AG04450 (cell line): Measurements from ENCODE around the gene ADIPOR2. TPM values are rescaled to one million over a fixed set of nuclear protein-coding genes. Genes with fewer than 3 reads are reported as not detected.

ENCODE experiments used
- CTCF ChIA-PET: fragments of 300-600, 350-600 bp; formaldehyde crosslinking; extraction: SDS; loops from one replicate; lab custom pipeline; 2022; ENCODE audit warnings: antibody characterized with exemption, inconsistent platforms; lab: Charles Lee
- POLR2A ChIA-PET: fragments of 350-600 bp; formaldehyde crosslinking; extraction: SDS; loops from one replicate; lab custom pipeline; 2021; ENCODE audit warnings: antibody characterized with exemption, inconsistent platforms; lab: Yijun Ruan, JAX
- DNase-seq: peaks from one replicate; pipeline ENCODE4 v3.0.0-alpha.2; 2011; ENCODE audit warnings: low read depth, low spot score
- H3K27ac ChIP-seq: one replicate; pipeline ENCODE4 v1.5.1; 2012; ENCODE audit warnings: low read depth, low read length, control low read depth
- H3K27me3 ChIP-seq: one replicate; pipeline ENCODE4 v1.6.0; 2012; ENCODE audit warnings: low read length; ENCODE audit not compliant: control insufficient read depth, insufficient read depth
- H3K4me3 ChIP-seq: 2 replicates; pipeline ENCODE4 v1.5.1; 2011; ENCODE audit warnings: mild to moderate bottlenecking, low read depth, low read length, control low read depth
- H3K9me3 ChIP-seq: 2 replicates; pipeline ENCODE4 v1.5.1; 2012; ENCODE audit warnings: low read length; ENCODE audit not compliant: control insufficient read depth, insufficient read depth
- CTCF ChIP-seq: IDR thresholded peaks from 2 replicates; pipeline ENCODE4 v1.5.1; 2011; ENCODE audit warnings: low read depth, low read length, control low read depth, inconsistent platforms
- polyA plus RNA-seq: library from polyadenylated mRNA; depleted of rRNA; stranded (reverse); fragments of >200 nt; gene quantifications from 2 replicates; pipeline ENCODE4 v1.2.3, GENCODE V29; 2011

The ADIPOR2 gene
- polyA plus RNA-seq, 1 experiment: 39.5 TPM

GRCh38 chr12:1799882-1800400 is 109.1 kb downstream of the ADIPOR2 start:
- ChIA-PET CTCF (interaction anchor here (1.1 to 8.4 kb wide), 3 partner anchors 140 to 783 kb away, joined by 3 to 70 read pairs (median 4); no protein-coding TSS in a partner anchor), POLR2A (no interaction called here)
- TF ChIP-seq CTCF: no peak
- Histone ChIP-seq H3K9me3 (peaks cover 4% of the 10 kb centered on the region; the same call in 1 of the 2 replicates), H3K27me3 (peaks cover 3% of the 10 kb centered on the region), H3K4me3 (no peak overlapping the region), H3K27ac (no peak overlapping the region)
- DNase-seq: no peak

- Histone ChIP-seq H3K9me3 (peaks cover 5% of the 10 kb centered on the region; the same call in 1 of the 2 replicates), H3K4me3 (no peak overlapping the region), H3K27ac (no peak overlapping the region), H3K27me3 (peaks cover 3% of the 10 kb centered on the region)
- DNase-seq: no peak
- TF ChIP-seq CTCF: peak; percentile 61
- POLR2A ChIA-PET: no interaction called here
- CTCF ChIA-PET: interaction anchor here (0.6 to 8.4 kb wide), 6 partner anchors 20 to 782 kb away, joined by 3 to 70 read pairs (median 3); no protein-coding TSS in a partner anchor
These were observed 109.8 kb downstream of the ADIPOR2 start for GRCh38 chr12:1800401-1801302.

- TF ChIP-seq CTCF: no peak
- DNase-seq: no peak
- ChIA-PET POLR2A (no interaction called here), CTCF (interaction anchor here (0.6 to 8.4 kb wide), 3 partner anchors 94 to 781 kb away, joined by 3 to 70 read pairs (median 3); no protein-coding TSS in a partner anchor)
- Histone ChIP-seq H3K27ac (no peak overlapping the region), H3K4me3 (no peak overlapping the region), H3K27me3 (peaks cover 3% of the 10 kb centered on the region), H3K9me3 (peaks cover 5% of the 10 kb centered on the region; the same call in 1 of the 2 replicates)
These were observed 110.6 kb downstream of the ADIPOR2 start for GRCh38 chr12:1801303-1801975.

- DNase-seq: no peak
- ChIA-PET POLR2A (no interaction called here), CTCF (interaction anchor here (8.4 kb wide), 1 partner anchor 136 kb away, joined by 70 read pairs; no protein-coding TSS in a partner anchor)
- no peak overlapping the region for H3K27ac ChIP-seq
- H3K9me3 ChIP-seq: peaks cover 5% of the 10 kb centered on the region; the same call in 1 of the 2 replicates
- TF ChIP-seq CTCF: no peak
- H3K4me3 ChIP-seq: no peak overlapping the region
- peaks cover 3% of the 10 kb centered on the region for H3K27me3 ChIP-seq
These were observed 112.9 kb downstream of the ADIPOR2 start for GRCh38 chr12:1803736-1804135.
